ENCODE data around the gene CST9. TPM values are rescaled to one million over a fixed set of nuclear protein-coding genes. Genes with fewer than 3 reads are reported as not detected.
A peak's percentile ranks its signal among the peaks of the same experiment; 100 is the strongest.

Gene CST9
- total and polyA plus RNA-seq, 2 of the 13 experiments (the other 11 are each of a cell fraction or from before 2014, with no cell fraction given): 0.07 TPM; not detected in 1

- TF ChIP-seq IRF2 (CRISPR knock-in tag; IDR thresholded peaks at IDR 0.05) (peak; percentile 67; the same call in 1 of the 2 replicates), ZNF616 (CRISPR knock-in tag; IDR thresholded peaks at IDR 0.05; ENCODE audit: low read depth) (0 out of 2 replicates have a peak, but pooled peaks have one; percentile 67), ZNF576 (CRISPR knock-in tag; IDR thresholded peaks at IDR 0.05) (no peak), ELF3 (CRISPR knock-in tag; IDR thresholded peaks at IDR 0.05) (0 out of 2 replicates have a peak, but pooled peaks have one; percentile 33), ZNF276 (CRISPR knock-in tag; IDR thresholded peaks at IDR 0.05; ENCODE audit: low read depth) (no peak), EP300 (IDR thresholded peaks at IDR 0.05; ENCODE audit: low read depth in 2 of 2, low read length in 2 of 2) (peak in 1 of 2 experiments; percentile 49; a peak in 1 of 4 replicates), EP300 (CRISPR knock-in tag; IDR thresholded peaks at IDR 0.05; ENCODE audit: borderline replicate concordance) (no peak), SRY (CRISPR knock-in tag; IDR thresholded peaks at IDR 0.05) (0 out of 2 replicates have a peak, but pooled peaks have one; percentile 68), KAT2B (IDR thresholded peaks at IDR 0.05; ENCODE audit: borderline replicate concordance, low read depth, low read length) (no peak), ZNF557 (CRISPR knock-in tag; IDR thresholded peaks at IDR 0.05) (no peak), STAG1 (CRISPR knock-in tag; IDR thresholded peaks at IDR 0.05) (peak; percentile 98), SP4 (CRISPR knock-in tag; IDR thresholded peaks at IDR 0.05) (0 out of 2 replicates have a peak, but pooled peaks have one; percentile 26), ZNF512 (CRISPR knock-in tag; IDR thresholded peaks at IDR 0.05) (0 out of 2 replicates have a peak, but pooled peaks have one; percentile 20), ATF1 (CRISPR knock-in tag; IDR thresholded peaks at IDR 0.05) (no peak), SMC3 (IDR thresholded peaks at IDR 0.05; ENCODE audit: low read length) (peak; percentile 99), ZNF451 (CRISPR knock-in tag; IDR thresholded peaks at IDR 0.05) (peak; percentile 89), BHLHE40 (IDR thresholded peaks at IDR 0.05; ENCODE audit: low read length) (0 out of 2 replicates have a peak, but pooled peaks have one; percentile 44), SP2 (CRISPR knock-in tag; IDR thresholded peaks at IDR 0.05) (no peak), TARDBP (CRISPR knock-in tag; IDR thresholded peaks at IDR 0.05) (peak; percentile 21; the same call in 1 of the 2 replicates), ZNF430 (CRISPR knock-in tag; IDR thresholded peaks at IDR 0.05) (0 out of 2 replicates have a peak, but pooled peaks have one; percentile 23), NBN (conservative IDR thresholded peaks at IDR 0.05) (no peak), PBX3 (CRISPR knock-in tag; IDR thresholded peaks at IDR 0.05; ENCODE audit: borderline replicate concordance) (no peak), ZFP82 (CRISPR knock-in tag; IDR thresholded peaks at IDR 0.05; ENCODE audit: borderline replicate concordance) (0 out of 2 replicates have a peak, but pooled peaks have one; percentile 40), NFE2L1 (CRISPR knock-in tag; IDR thresholded peaks at IDR 0.05; ENCODE audit: borderline replicate concordance) (0 out of 2 replicates have a peak, but pooled peaks have one; percentile 62), ZFP36L2 (CRISPR knock-in tag; IDR thresholded peaks at IDR 0.05) (no peak), SALL1 (CRISPR knock-in tag; IDR thresholded peaks at IDR 0.05) (peak; percentile 65), ZMYM3 (CRISPR knock-in tag; IDR thresholded peaks at IDR 0.05) (peak; percentile 52; the same call in 1 of the 2 replicates)
These were observed 934 bp upstream of the CST9 start (continued) for GRCh38 chr20:23606652-23607049.

Data from HepG2 (cell line).